Measurements from ENCODE around the gene AMFR.

The AMFR gene

DNA sequence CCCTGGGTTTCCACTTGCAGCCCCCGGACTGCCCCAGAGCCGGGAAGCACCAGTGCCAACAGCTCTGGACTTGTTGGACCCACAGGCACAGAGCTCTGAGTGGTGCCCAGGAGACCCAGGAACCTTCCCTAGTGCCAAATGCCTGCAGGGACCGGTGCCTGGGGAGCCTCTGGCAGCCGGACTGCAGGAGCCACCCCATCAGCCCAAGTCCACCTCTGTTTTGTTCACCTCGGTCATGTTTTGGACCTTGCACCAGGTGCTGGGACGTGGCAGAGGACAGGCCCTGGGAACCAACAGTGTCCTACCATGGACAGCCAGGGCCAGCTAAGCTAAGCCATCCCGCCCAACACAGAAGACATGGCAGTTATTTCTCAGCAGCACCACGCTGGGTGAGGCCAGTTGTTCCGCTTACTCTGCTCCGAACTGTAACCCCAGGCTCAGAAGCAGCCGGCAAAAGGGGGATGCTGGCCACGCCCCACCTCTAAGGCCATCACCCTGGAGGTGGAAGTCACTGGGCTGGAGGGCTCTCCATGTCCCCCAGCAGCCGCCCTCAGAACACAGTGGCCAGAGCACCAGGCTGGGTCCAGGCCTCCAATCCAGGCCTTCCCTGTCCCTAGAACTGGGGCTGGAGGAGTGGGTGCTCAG is 79.8 kb downstream of the AMFR start:
- no peak for DNase-seq

DNA sequence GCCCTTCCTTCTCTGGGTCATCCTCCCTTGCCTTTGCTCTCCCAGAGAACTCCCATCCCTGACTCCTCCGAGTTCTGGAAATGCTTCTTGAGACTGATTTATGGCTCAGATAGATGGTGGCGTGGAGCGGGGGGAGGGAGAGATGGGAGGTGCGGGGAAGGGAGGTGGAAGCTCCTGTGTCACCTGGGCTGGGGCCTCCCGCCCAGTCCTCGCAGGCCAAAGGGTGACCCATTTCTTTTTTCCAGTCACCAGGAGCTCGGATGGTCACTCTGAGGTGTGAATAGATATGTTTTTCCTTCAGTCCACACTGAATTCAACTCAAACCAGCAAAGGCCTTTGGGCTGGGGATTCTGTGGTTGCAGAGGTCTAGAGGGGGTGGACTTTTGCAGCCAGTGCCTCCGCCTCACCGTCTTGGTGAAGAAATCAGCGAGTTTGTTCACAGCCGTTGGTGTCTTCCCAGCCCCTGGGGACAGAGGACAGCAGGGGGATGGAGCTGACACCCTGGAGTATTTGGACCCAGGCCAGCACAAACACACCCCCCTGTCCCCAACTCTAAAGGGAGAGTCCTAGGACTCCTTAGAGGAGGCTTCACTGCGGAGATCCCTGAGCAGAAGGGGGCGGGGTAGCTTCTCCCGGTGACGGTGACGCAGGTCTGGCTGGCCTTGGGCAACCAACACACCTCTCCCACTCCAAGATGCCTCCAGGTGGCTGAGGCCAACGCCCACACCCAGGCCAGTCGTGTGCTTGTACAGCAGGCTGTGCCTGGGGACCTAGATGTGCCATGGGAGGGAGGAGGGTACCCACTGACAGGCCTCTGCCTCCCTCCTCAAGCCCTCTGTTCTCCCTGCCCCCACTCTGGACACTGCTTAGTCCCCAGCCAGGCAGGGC is 80.6 kb downstream of the AMFR start:
- DNase-seq: no peak

- no peak for DNase-seq
These were observed 81.5 kb downstream of the AMFR start for GRCh38 chr16:56343661-56344517.

- no peak for DNase-seq
These were observed 83.5 kb downstream of the AMFR start for GRCh38 chr16:56341656-56342399.

DNA sequence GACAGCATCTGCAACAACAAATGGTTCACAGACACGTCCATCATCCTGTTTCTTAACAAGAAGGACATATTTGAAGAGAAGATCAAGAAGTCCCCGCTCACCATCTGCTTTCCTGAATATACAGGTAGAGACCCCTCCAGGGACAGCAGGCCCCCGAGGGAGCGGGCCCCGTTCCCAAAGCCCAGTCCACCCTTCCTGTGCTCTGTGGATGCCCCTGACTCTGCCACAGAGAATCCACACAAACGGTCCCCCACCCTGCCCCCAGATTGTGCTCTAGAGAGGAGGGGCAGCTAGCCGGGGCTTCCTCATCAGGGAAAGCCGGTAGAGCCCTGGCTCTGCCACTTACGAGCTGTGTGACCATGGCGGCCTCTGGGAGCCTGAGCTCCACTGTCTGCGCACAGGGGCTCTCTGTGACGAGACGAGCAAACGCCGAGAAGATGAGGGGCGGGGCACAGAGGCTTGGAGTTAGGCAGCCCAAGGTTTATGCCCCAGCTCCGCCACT is 84.4 kb downstream of the AMFR start:
- no peak for DNase-seq

- no peak for DNase-seq
These were observed 84.9 kb downstream of the AMFR start for GRCh38 chr16:56340416-56340815.

- no peak for DNase-seq
These were observed 85.7 kb downstream of the AMFR start for GRCh38 chr16:56339431-56340195.

- no peak for DNase-seq
These were observed 86.6 kb downstream of the AMFR start for GRCh38 chr16:56338566-56339318.

DNA sequence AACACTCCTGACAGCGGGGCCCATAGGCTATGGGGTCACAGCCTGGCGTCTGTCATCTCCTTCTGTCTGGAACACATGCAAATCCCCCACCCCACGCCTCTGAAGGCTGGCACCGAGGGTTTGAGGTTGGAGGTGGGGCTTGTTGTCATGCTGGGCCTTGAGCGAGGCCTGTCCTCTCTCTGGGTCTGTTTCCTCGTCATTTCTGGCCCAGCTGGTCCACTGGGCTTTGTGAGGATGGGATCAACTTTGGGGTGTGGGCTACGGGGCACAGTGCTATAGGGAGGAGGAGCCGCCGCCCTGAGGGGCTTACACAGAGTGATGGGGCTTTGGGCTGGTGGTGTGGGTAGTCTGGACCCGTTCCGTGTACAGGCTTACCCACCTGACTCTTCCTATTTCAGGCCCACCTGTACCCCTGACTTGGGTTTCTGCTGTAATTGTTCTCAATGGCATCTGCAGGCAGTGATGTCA is 87.5 kb downstream of the AMFR start:
- DNase-seq: no peak

- DNase-seq: no peak
These were observed 88.1 kb downstream of the AMFR start for GRCh38 chr16:56337131-56337857.

DNA sequence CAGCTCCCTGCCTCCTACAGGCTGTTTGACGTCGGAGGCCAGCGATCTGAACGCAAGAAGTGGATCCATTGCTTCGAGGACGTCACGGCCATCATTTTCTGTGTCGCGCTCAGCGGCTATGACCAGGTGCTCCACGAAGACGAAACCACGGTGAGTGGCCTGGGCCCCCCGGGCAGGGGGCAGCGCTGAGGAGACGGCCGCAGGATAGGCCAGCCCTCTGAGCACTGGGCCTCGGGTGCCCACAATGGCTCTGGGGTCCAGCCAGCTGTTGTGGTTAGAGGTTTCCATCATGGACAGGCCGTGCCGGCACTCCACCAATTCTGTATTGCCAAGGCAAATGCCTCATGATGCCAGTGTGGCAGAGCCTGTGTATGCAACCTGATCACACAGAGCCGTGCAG is 88.6 kb downstream of the AMFR start:
- DNase-seq: no peak

GRCh38 chr16:56336071-56336688 is 89.2 kb downstream of the AMFR start:
- DNase-seq: no peak

- no peak for DNase-seq
These were observed 90.6 kb downstream of the AMFR start for GRCh38 chr16:56334761-56335160.

DNA sequence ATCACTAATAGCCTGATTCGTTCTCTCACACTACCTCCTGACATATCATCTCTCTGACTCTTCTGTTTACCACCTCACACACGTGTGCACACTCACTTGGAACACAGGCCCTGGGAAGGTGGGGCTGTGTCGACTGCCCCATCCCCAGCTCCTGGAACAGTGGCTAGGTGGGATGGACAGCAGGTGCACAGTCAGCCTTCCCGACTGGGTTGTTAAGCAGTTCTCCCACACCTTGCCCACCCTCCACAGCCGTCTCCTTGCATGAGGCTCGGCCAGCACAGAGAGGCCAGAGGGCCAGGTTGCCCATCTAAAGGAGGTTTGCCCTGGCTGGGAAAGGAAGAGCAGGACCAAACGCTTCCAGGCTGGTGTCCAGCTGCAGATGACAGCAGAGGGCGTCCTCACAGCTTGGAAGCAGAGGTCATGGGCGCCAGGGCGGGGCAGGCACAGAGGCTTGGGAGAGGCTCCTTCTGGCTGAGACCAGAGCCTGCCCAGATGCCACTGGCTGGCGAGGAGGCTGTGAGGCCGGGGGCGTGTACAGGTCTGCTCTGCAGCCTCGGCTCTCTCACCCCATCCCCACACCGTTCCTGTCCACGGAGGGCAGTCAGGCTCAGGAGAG is 92.8 kb downstream of the AMFR start:
- peak; percentile 48 for DNase-seq

- no peak for DNase-seq
These were observed 93.4 kb downstream of the AMFR start for GRCh38 chr16:56331915-56332314.

DNA sequence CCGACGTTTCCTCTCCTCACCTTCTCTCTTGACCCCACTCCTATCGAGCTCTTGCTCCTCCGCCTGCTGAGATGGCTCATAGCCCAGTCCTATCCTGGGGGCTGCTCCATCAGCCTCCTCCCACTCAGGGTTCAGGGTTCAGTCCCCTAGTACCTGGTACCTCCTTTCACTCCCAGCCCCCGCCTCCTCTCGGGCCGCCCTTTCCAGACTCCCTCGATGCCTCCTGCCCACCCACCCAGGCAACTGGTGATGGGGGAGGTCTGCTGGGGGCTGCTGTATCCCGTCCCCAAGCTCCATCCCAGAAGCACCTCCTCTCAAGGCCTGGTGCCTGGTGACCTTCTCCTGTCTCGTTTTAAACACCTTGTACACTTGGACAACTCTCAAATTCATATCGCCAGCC is 93.9 kb downstream of the AMFR start:
- DNase-seq: no peak

DNA sequence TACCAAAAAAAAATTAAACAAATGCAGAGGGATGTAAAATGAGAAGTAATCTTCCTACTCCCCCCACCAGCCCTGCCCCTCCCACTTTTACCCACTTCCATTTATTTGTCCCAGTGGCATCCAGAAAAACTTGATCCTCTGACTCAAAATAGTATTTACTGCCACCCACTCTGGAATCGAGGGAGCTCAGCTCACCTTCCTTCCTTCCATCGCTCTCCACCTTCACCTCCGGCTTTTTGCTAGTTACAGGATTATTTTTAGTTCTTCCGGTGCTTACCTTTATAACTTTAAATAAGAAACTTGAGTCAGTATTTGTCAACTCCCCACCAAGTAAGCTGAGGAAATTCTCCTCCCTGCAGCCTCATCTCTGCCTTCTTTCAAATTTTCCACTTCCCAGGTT is 94.9 kb downstream of the AMFR start:
- DNase-seq: no peak

- DNase-seq: no peak
These were observed 95.5 kb downstream of the AMFR start for GRCh38 chr16:56329887-56330286.
